ENCODE data around the gene C5orf52. TPM values are rescaled to one million over a fixed set of nuclear protein-coding genes. Genes with fewer than 3 reads are reported as not detected.

The C5orf52 gene
- not detected for total RNA-seq

DNA sequence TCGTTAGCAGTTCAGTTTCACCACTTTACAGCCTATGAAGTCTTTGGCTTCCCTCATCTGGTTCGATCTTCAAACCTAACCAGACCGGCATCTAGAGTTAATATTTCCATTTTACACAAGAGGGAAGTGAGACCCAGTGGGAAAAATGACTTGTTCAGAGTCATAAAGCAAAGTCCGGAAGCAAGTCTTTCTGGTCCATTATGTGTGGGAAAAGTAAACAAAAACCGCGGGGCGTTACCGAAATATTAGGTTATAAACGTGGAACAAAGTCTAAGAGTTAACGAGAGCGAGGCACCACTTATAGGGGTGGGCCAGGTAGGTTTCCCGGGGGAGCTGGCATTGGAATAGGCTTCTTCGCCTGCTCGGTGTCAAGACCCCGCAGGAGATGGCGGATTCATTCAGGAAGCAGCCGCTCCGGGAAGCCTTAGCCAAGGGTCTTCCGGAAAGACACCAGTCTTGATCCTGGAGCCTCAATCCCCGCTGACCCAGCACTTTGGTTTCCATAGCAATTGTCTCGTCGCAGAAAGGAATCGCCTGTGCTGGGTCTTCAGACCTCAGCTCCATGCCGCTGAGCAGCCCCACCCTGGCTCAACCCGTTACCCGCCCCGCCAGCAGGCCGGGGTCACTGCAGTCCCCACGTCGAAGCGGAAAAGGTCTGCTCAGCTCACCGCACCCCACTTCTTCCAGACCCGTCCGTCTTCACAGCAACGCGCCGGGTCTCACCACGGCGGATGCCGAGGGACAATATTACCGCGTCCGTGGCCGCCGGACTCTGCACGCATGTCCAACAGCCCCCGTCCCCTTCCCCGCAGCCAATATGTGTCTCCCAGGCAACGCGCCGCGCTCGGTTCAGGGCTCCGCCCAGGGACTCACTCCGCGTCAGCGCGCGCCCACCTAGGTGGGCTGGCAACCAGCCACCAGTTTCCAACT lies at the start of gene C5orf52:
C5orf52 (plus strand) TSS at position 872 of the 930 bp plus-strand sequence. CDS start 82 bp downstream, outside the sequence.
- H3K9ac ChIP-seq (ENCODE audit: low read depth in 1 of 3, low read length in 3 of 3): peak within 1 kb of the TSS; percentile 12 to 72 (median 54)
- H3K27me3 ChIP-seq (ENCODE audit: control insufficient read depth in 3 of 3, insufficient read depth in 3 of 3, low read length in 3 of 3): peaks cover 4 to 26% (median 26%) of the 10 kb centered on the region in 3 donors

DNA sequence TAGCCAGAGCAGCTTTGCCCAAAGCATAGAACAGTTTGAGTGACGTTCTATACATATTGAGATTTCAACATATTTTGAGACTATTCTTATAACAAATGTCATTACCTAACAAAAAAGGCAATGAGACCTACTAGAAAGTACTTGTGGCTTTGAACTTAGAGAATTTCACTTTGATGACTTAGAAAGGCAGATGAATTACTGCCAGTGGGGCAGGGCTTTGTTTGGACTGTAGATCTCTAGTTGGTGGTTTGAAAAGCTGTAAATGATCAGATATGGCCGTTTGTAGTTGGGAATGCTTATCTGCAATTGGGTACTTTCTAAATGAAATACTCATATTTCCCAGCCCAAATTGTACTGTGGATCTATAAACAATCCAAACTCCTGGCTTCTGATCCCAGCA lies 47.2 kb upstream of the C5orf52 start:
- Histone ChIP-seq H3K27ac (ENCODE audit: low read depth, low read length) (no peak overlapping the region), H3K27me3 (ENCODE audit: control insufficient read depth in 3 of 3, insufficient read depth in 3 of 3, low read length in 3 of 3) (no peaks in the 10 kb centered on the region), H3K4me3 (ENCODE audit: low read length in 3 of 3) (no peak overlapping the region), H3K9me3 (ENCODE audit: control insufficient read depth in 3 of 3, low read length in 3 of 3) (no peaks in the 10 kb centered on the region), H3K4me1 (ENCODE audit: control insufficient read depth in 3 of 3, insufficient read depth in 3 of 3, low read length in 3 of 3) (no peaks in the 10 kb centered on the region), H3K36me3 (ENCODE audit: control insufficient read depth in 3 of 3, insufficient read depth in 3 of 3, low read length in 3 of 3) (no peaks in the 10 kb centered on the region), H3K9ac (ENCODE audit: low read depth in 1 of 3, low read length in 3 of 3) (no peak overlapping the region)

More for the DNA sequence above, at the start of gene C5orf52:
- Histone ChIP-seq H3K27ac (ENCODE audit: low read depth, low read length) (no peak within 1 kb of the TSS), H3K36me3 (ENCODE audit: control insufficient read depth in 3 of 3, insufficient read depth in 3 of 3, low read length in 3 of 3) (no peaks in the 10 kb centered on the region), H3K4me3 (ENCODE audit: low read length in 3 of 3) (peak within 1 kb of the TSS; percentile 69 to 77 (median 73)), H3K4me1 (ENCODE audit: control insufficient read depth in 3 of 3, insufficient read depth in 3 of 3, low read length in 3 of 3) (peaks cover 4 to 13% (median 9%) of the 10 kb centered on the region in 3 donors), H3K9me3 (ENCODE audit: control insufficient read depth in 3 of 3, low read length in 3 of 3) (no peaks in the 10 kb centered on the region)

DNA sequence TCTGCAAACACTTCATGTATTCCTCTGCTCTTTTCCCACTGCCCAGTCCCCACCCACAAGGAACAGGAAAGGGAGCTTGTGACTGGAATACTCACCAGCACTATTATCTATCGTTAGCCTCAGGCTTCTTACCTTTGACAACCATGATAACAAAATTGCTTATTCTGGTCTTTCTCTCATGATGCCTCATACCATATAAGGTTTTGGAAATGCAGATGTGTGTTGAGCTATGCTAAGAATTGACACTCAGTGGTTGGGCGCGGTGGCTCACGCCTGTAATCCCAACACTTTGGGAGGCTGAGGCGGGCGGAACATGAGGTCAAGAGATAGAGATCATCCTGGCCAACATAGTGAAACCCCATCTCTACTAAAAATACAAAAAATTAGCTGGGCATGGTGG lies 44.5 kb upstream of the C5orf52 start:
- H3K27ac ChIP-seq (ENCODE audit: low read depth, low read length): no peak overlapping the region
- no peaks in the 10 kb centered on the region for H3K36me3 ChIP-seq (ENCODE audit: control insufficient read depth in 3 of 3, insufficient read depth in 3 of 3, low read length in 3 of 3)
- no peak overlapping the region for H3K4me3 ChIP-seq (ENCODE audit: low read length in 3 of 3)
- no peaks in the 10 kb centered on the region for H3K4me1 ChIP-seq (ENCODE audit: control insufficient read depth in 3 of 3, insufficient read depth in 3 of 3, low read length in 3 of 3)
- H3K9ac ChIP-seq (ENCODE audit: low read depth in 1 of 3, low read length in 3 of 3): no peak overlapping the region
- H3K9me3 ChIP-seq (ENCODE audit: control insufficient read depth in 3 of 3, low read length in 3 of 3): no peaks in the 10 kb centered on the region
- H3K27me3 ChIP-seq (ENCODE audit: control insufficient read depth in 3 of 3, insufficient read depth in 3 of 3, low read length in 3 of 3): no peaks in the 10 kb centered on the region

DNA sequence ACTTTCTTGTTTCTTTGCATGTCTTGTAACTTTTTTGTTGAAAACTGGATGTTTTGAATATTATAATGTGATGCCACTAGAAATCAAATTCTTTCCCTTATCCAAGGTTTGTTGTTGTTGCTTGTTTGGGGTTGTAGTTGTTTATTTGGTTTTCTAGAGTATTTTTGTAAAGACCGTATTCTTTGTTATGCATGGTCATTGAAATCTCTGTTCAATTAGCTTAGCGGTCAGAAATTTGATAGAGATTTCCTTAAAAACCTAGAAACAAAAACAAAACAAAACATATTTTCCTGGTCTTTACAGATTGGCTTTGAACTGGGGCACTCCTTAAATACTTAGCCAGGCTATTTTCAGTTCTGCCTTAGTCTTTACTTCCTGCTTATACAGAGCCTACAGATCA lies 41.0 kb upstream of the C5orf52 start:
- no peak overlapping the region for H3K27ac ChIP-seq (ENCODE audit: low read depth, low read length)
- H3K4me3 ChIP-seq (ENCODE audit: low read length in 3 of 3): no peak overlapping the region
- no peaks in the 10 kb centered on the region for H3K4me1 ChIP-seq (ENCODE audit: control insufficient read depth in 3 of 3, insufficient read depth in 3 of 3, low read length in 3 of 3)
- H3K9me3 ChIP-seq (ENCODE audit: control insufficient read depth in 3 of 3, low read length in 3 of 3): no peaks in the 10 kb centered on the region
- no peak overlapping the region for H3K9ac ChIP-seq (ENCODE audit: low read depth in 1 of 3, low read length in 3 of 3)
- H3K36me3 ChIP-seq (ENCODE audit: control insufficient read depth in 3 of 3, insufficient read depth in 3 of 3, low read length in 3 of 3): no peaks in the 10 kb centered on the region
- no peaks in the 10 kb centered on the region for H3K27me3 ChIP-seq (ENCODE audit: control insufficient read depth in 3 of 3, insufficient read depth in 3 of 3, low read length in 3 of 3)

DNA sequence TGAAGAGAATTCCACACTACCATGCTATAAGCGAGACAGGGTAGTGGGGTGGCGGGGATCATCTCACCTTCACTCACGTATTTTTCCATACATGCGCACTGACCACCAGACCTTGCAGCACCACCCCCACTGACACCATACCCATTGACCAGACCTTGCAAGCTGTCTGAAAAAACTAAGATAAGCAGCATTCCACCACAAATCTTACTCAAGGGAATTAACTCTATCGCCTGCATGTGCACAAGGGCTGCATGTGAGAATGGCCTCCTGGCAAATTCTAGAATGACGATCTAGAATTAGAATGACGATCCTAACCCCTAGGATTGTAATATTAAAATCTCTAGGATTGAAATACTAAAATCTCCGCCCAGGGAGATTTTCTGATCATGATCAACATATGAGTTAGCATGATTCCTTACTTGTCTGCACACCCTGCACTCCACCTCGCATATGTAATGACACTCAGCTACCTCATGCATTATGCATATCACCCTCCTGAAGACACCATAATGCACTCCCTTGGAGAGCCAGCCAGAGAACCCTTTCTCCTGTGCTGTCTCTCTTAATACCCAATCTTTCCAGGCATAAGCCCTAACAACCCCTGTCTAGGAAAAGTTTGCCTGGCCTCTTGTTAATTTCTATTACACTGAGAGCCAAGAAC lies 30.8 kb upstream of the C5orf52 start:
- no peak overlapping the region for H3K4me3 ChIP-seq (ENCODE audit: low read length in 3 of 3)
- no peaks in the 10 kb centered on the region for H3K9me3 ChIP-seq (ENCODE audit: control insufficient read depth in 3 of 3, low read length in 3 of 3)
- H3K4me1 ChIP-seq (ENCODE audit: control insufficient read depth in 3 of 3, insufficient read depth in 3 of 3, low read length in 3 of 3): no peaks in the 10 kb centered on the region
- H3K27ac ChIP-seq (ENCODE audit: low read depth, low read length): no peak overlapping the region
- H3K36me3 ChIP-seq (ENCODE audit: control insufficient read depth in 3 of 3, insufficient read depth in 3 of 3, low read length in 3 of 3): no peaks in the 10 kb centered on the region
- no peaks in the 10 kb centered on the region for H3K27me3 ChIP-seq (ENCODE audit: control insufficient read depth in 3 of 3, insufficient read depth in 3 of 3, low read length in 3 of 3)
- no peak overlapping the region for H3K9ac ChIP-seq (ENCODE audit: low read depth in 1 of 3, low read length in 3 of 3)

DNA sequence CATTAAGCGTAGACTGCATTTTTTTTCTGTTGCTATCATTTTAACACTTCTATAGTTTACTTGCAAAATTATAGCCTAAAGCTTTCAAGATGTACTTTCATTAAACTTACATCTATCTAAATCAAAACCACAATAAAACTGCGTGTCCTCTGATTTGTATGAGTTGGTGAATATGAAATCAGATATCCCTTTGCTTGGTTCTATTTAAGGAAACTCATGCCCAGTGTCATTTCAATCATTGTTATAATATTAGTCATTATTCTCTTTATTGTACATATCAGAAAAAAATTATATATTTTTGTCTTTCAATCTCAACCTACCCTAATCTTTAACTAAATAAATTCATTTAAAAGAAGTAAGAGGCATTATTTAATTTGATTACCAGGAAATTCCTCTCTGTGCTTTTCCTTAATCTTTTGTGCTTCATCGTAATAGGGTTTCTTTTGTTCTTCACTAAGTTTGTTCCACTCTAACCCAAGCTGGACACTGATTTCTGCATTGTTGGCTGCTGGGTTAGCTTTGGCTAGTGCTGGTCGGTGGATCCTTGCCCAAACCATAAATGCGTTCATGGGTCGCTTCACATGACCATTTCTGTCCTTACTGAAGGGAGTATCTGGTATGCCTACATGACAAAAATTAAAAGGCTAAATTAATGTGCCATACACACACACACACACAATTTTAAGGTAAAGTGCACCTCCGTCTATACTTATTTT lies 22.9 kb upstream of the C5orf52 start:
- Histone ChIP-seq H3K27ac (ENCODE audit: low read depth, low read length) (no peak overlapping the region), H3K27me3 (ENCODE audit: control insufficient read depth in 3 of 3, insufficient read depth in 3 of 3, low read length in 3 of 3) (peaks cover 2 to 8% (median 7%) of the 10 kb centered on the region in 3 donors), H3K9ac (ENCODE audit: low read depth in 1 of 3, low read length in 3 of 3) (no peak overlapping the region), H3K9me3 (ENCODE audit: control insufficient read depth in 3 of 3, low read length in 3 of 3) (peaks cover 0 to 5% (median 0%) of the 10 kb centered on the region in 3 donors), H3K36me3 (ENCODE audit: control insufficient read depth in 3 of 3, insufficient read depth in 3 of 3, low read length in 3 of 3) (no peaks in the 10 kb centered on the region), H3K4me3 (ENCODE audit: low read length in 3 of 3) (no peak overlapping the region), H3K4me1 (ENCODE audit: control insufficient read depth in 3 of 3, insufficient read depth in 3 of 3, low read length in 3 of 3) (no peaks in the 10 kb centered on the region)

DNA sequence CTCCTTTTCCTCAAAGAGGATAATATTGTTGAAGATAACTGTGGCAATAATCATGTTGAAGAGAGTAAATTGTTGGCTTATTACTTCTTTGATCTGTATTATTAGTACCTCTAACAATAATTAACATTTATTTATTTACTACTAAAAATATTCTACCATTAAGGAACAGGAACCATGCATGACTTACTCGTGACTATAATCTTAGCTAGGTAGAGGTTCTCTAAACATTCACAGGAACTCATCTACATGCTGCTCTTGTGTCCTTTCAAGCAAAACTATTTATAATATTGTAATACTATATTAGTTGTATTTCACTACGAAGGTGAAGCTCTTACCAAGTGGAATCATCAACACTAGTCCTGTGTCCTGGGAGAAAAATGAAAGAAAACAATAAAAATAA lies 22.2 kb upstream of the C5orf52 start:
- Histone ChIP-seq H3K4me3 (ENCODE audit: low read length in 3 of 3) (no peak overlapping the region), H3K27me3 (ENCODE audit: control insufficient read depth in 3 of 3, insufficient read depth in 3 of 3, low read length in 3 of 3) (peaks cover 2 to 8% (median 7%) of the 10 kb centered on the region in 3 donors), H3K36me3 (ENCODE audit: control insufficient read depth in 3 of 3, insufficient read depth in 3 of 3, low read length in 3 of 3) (no peaks in the 10 kb centered on the region), H3K27ac (ENCODE audit: low read depth, low read length) (no peak overlapping the region), H3K9me3 (ENCODE audit: control insufficient read depth in 3 of 3, low read length in 3 of 3) (peaks cover 0 to 5% (median 0%) of the 10 kb centered on the region in 3 donors), H3K4me1 (ENCODE audit: control insufficient read depth in 3 of 3, insufficient read depth in 3 of 3, low read length in 3 of 3) (no peaks in the 10 kb centered on the region), H3K9ac (ENCODE audit: low read depth in 1 of 3, low read length in 3 of 3) (no peak overlapping the region)

DNA sequence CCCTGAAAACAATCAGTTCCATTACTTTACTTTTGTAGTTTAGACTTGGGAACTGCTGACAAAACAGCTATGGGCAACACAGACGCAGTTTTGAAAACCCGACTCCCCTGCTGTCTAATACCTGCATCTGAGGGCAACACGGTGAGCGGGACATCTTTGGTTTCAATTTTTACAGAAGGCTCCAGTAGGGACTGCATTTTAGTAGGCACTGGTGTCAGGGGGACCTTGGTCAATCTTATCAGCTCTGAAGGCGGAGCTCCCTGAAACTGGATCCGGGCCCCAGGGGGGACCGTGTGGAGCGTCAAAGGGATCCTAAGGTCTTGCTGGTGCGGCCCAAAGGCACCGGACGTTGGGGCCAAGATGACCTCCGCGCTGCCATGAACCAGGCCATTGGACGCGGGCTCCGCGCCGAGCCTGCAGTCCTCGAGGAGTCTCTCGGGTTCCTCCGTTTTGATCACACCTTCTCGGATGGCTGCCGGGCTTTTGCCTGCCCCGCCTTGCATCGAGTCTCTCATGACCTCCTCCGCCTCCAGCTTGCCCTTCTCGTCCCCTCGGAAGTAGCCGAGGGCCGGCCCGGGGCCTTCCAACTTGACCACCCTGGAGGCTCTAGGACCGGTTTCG lies 20.2 kb upstream of the C5orf52 start:
- peak overlapping the region in 1 of 3 donors; percentile 33 for H3K9ac ChIP-seq (ENCODE audit: low read depth in 1 of 3, low read length in 3 of 3)
- no peak overlapping the region for H3K27ac ChIP-seq (ENCODE audit: low read depth, low read length)
- H3K4me3 ChIP-seq (ENCODE audit: low read length in 3 of 3): no peak overlapping the region
- peaks cover 2 to 8% (median 7%) of the 10 kb centered on the region in 3 donors for H3K27me3 ChIP-seq (ENCODE audit: control insufficient read depth in 3 of 3, insufficient read depth in 3 of 3, low read length in 3 of 3)
- H3K36me3 ChIP-seq (ENCODE audit: control insufficient read depth in 3 of 3, insufficient read depth in 3 of 3, low read length in 3 of 3): no peaks in the 10 kb centered on the region
- no peaks in the 10 kb centered on the region for H3K4me1 ChIP-seq (ENCODE audit: control insufficient read depth in 3 of 3, insufficient read depth in 3 of 3, low read length in 3 of 3)
- peaks cover 0 to 5% (median 0%) of the 10 kb centered on the region in 3 donors for H3K9me3 ChIP-seq (ENCODE audit: control insufficient read depth in 3 of 3, low read length in 3 of 3)

DNA sequence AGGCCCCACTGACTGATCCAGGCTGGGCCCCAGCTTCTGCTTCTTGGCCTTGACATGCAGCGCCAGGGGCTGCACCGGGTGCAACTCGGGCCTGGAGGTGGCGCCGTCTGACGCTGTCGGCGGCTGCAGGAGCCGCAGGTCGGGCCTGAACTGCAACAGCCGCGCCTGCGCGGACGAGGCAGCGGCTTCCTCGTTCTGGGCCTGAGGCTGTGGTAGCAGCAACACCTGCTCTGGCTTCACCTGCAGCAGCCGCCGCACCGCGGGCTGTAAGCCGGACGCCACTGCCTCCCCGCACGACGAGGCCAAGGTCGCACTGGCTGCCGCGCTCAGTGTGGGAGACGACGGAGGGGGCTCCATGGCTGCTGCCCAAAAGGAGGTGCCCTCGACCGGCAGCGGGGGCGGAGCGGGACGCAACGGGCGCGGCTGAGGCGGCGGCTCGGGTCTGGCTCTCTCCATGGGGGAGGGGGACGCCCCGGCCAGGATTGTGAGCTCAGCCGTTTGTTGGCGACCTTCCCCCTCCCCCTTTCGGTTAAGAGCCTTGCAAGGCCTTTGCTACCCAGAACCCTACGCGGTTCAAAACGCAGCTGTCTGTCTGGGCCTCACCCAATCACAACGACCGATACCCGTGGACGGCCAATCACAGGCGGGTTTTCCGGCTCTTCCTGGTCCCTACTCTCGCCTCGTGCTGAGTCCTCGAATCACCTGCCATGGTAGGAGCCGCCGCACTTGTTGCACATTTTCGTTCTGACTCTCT lies 19.5 kb upstream of the C5orf52 start:
- H3K9ac ChIP-seq (ENCODE audit: low read depth in 1 of 3, low read length in 3 of 3): peak overlapping the region in 1 of 3 donors; percentile 33

More for the DNA sequence above, 19.5 kb upstream of the C5orf52 start:
- peaks cover 2 to 8% (median 7%) of the 10 kb centered on the region in 3 donors for H3K27me3 ChIP-seq (ENCODE audit: control insufficient read depth in 3 of 3, insufficient read depth in 3 of 3, low read length in 3 of 3)
- H3K4me3 ChIP-seq (ENCODE audit: low read length in 3 of 3): peak overlapping the region; percentile 43 to 66 (median 52)
- no peak overlapping the region for H3K27ac ChIP-seq (ENCODE audit: low read depth, low read length)
- no peaks in the 10 kb centered on the region for H3K4me1 ChIP-seq (ENCODE audit: control insufficient read depth in 3 of 3, insufficient read depth in 3 of 3, low read length in 3 of 3)
- H3K36me3 ChIP-seq (ENCODE audit: control insufficient read depth in 3 of 3, insufficient read depth in 3 of 3, low read length in 3 of 3): no peaks in the 10 kb centered on the region
- H3K9me3 ChIP-seq (ENCODE audit: control insufficient read depth in 3 of 3, low read length in 3 of 3): peaks cover 0 to 5% (median 0%) of the 10 kb centered on the region in 3 donors
